Mesenchymal stem cell (in vitro differentiated cells and primary cell): ENCODE measurements around the gene DMBX1.

Source experiments
- DNase-seq: peaks from one replicate; pipeline ENCODE4 v3.0.0-alpha.2; 2013
- H2AFZ ChIP-seq: one replicate; pipeline ENCODE4 v1.6.1; 2013; ENCODE audit warnings: low read depth, mild to moderate bottlenecking, control low read depth, inconsistent platforms, low read length, moderate library complexity
- H2AK5ac ChIP-seq: 2 replicates; pipeline ENCODE4 v1.6.1; 2013; ENCODE audit warnings: low read length, moderate library complexity, mild to moderate bottlenecking, inconsistent platforms; ENCODE audit not compliant: severe bottlenecking
- H2BK120ac ChIP-seq: one replicate; pipeline ENCODE4 v1.6.1; 2013; ENCODE audit warnings: low read depth, mild to moderate bottlenecking, inconsistent platforms, low read length, moderate library complexity
- H2BK12ac ChIP-seq, 2 experiments: one replicate each; pipeline ENCODE4 v1.6.1; 2013; ENCODE audit warnings: inconsistent platforms in 2 of 2, low read length in 2 of 2, mild to moderate bottlenecking in 2 of 2, moderate library complexity in 2 of 2, control low read depth in 1 of 2
- H2BK15ac ChIP-seq: one replicate; pipeline ENCODE4 v1.6.1; 2013; ENCODE audit warnings: mild to moderate bottlenecking, low read depth, inconsistent platforms; ENCODE audit not compliant: poor library complexity, severe bottlenecking
- H2BK5ac ChIP-seq: 2 replicates; pipeline ENCODE4 v1.6.1; 2013; ENCODE audit warnings: low read depth, mild to moderate bottlenecking, low read length, control low read depth, inconsistent platforms; ENCODE audit not compliant: poor library complexity, severe bottlenecking
- H3K14ac ChIP-seq, 2 experiments: one replicate each; pipeline ENCODE4 v1.6.1; 2013; ENCODE audit warnings: inconsistent platforms in 2 of 2, low read length in 2 of 2, control low read depth in 1 of 2, mild to moderate bottlenecking in 1 of 2, moderate library complexity in 1 of 2
- H3K18ac ChIP-seq, 2 experiments: one replicate each; pipeline ENCODE4 v1.6.1; 2013; ENCODE audit warnings: inconsistent platforms in 2 of 2, low read length in 2 of 2, control low read depth in 1 of 2, low read depth in 1 of 2, mild to moderate bottlenecking in 1 of 2
- H3K23ac ChIP-seq, 2 experiments: one replicate each; pipeline ENCODE4 v1.6.1; 2013; ENCODE audit warnings: inconsistent platforms in 2 of 2, low read length in 2 of 2, mild to moderate bottlenecking in 2 of 2, moderate library complexity in 2 of 2, control low read depth in 1 of 2
- H3K27ac ChIP-seq: 2 replicates; pipeline ENCODE4 v1.5.1; 2013; ENCODE audit warnings: mild to moderate bottlenecking, moderate library complexity, low read length, control low read depth, inconsistent platforms; ENCODE audit not compliant: poor library complexity, severe bottlenecking
- H3K27me3 ChIP-seq, 2 experiments: 2 replicates each; pipeline versions ENCODE4 v1.6.1 to v1.7.0; 2013; ENCODE audit warnings: low read length in 2 of 2, mild to moderate bottlenecking in 2 of 2, moderate library complexity in 2 of 2, control low read depth in 1 of 2, inconsistent platforms in 1 of 2; ENCODE audit not compliant: control insufficient read depth in 1 of 2, insufficient read depth in 1 of 2
- H3K36me3 ChIP-seq, 2 experiments: 2 replicates each; pipeline versions ENCODE4 v1.6.1 to v1.7.0; 2013; ENCODE audit warnings: low read length in 2 of 2, control low read depth in 1 of 2, inconsistent platforms in 1 of 2, low read depth in 1 of 2, mild to moderate bottlenecking in 1 of 2; ENCODE audit not compliant: insufficient read depth in 2 of 2, control insufficient read depth in 1 of 2
- H3K4ac ChIP-seq, 2 experiments: one replicate each; pipeline ENCODE4 v1.6.1; 2013; ENCODE audit warnings: inconsistent platforms in 2 of 2, low read length in 2 of 2, mild to moderate bottlenecking in 2 of 2, moderate library complexity in 2 of 2, control low read depth in 1 of 2, low read depth in 1 of 2
- H3K4me1 ChIP-seq: 2 replicates; pipeline ENCODE4 v1.6.1; 2013; ENCODE audit warnings: low read depth, low read length, control low read depth; ENCODE audit not compliant: control insufficient read depth, insufficient read depth
- H3K4me2 ChIP-seq: 2 replicates; pipeline ENCODE4 v1.6.1; 2013; ENCODE audit warnings: low read length, mild to moderate bottlenecking, inconsistent platforms; ENCODE audit not compliant: poor library complexity, severe bottlenecking
- H3K4me3 ChIP-seq, 2 experiments: 2 replicates each; pipeline versions ENCODE4 v1.5.1 to v1.7.0; 2013; ENCODE audit warnings: low read length in 2 of 2, mild to moderate bottlenecking in 2 of 2, control low read depth in 1 of 2, low read depth in 1 of 2; ENCODE audit not compliant: insufficient read depth in 1 of 2
- H3K79me1 ChIP-seq: replicated peaks from 2 replicates; pipeline ENCODE4 v1.6.1; 2013; ENCODE audit warnings: mild to moderate bottlenecking, control low read depth, low read length, inconsistent platforms; ENCODE audit not compliant: poor library complexity, severe bottlenecking
- H3K9ac ChIP-seq: 2 replicates; pipeline ENCODE4 v1.7.0; 2013; ENCODE audit warnings: mild to moderate bottlenecking, low read length, moderate library complexity
- H3K9me3 ChIP-seq: 2 replicates; pipeline ENCODE4 v1.7.0; 2013; ENCODE audit warnings: mild to moderate bottlenecking, low read length; ENCODE audit not compliant: control insufficient read depth
- H4K8ac ChIP-seq: one replicate; pipeline ENCODE4 v1.6.1; 2013; ENCODE audit warnings: inconsistent platforms, mild to moderate bottlenecking, low read length, moderate library complexity
- H4K91ac ChIP-seq: one replicate; pipeline ENCODE4 v1.6.1; 2013; ENCODE audit warnings: mild to moderate bottlenecking, low read length, inconsistent platforms
- WGBS: methylation state at CpG from one replicate; pipeline ENCODE4 v1.1.7; 2013; ENCODE audit warnings: mixed read lengths; 5-methylcytosine and 5-hydroxymethylcytosine counted together

DMBX1 gene

DNA sequence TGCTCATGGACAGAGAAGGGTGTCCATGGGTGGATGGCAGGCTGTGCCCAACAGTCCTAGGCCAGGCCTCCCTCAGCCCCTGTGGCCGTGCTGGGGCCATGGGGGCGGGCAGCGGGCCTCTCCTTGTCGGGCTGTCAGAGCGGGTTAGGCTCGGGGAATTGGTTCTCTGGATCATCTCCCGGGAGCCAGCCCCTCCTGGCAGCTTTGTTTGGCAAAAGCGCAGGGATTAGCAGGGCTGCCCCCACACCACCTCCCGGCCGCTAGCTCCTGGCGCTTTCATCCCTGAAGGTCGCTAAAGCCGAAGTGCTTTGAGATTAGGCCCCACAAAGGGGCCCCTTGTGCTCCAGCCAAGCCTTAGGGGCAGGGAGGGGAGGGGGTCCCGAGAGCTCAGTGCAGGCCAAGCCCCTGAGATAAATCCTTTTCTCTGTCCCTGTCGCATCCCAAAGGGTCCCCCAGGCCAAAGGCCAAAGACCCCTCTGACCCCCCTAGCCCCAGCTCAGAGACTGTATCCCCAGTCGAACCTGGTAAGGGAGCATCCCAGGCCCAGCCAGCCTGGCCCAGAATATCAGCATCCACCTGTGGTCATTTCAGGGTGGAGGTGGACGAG is 9.8 kb upstream of the DMBX1 start:
- Histone ChIP-seq H3K14ac (no peak overlapping the region), H3K23ac (peak overlapping the region in 1 of 2 experiments; percentile 54), H3K4me2 (no peak overlapping the region), H3K18ac (no peak overlapping the region), H3K36me3 (no peaks in the 10 kb centered on the region), H2BK5ac (no peak overlapping the region), H2BK12ac (no peak overlapping the region), H3K9me3 (no peaks in the 10 kb centered on the region), H2BK15ac (no peak overlapping the region), H3K27me3 (peaks cover 93 to 95% of the 10 kb centered on the region in 2 experiments), H3K4ac (no peak overlapping the region), H2BK120ac (no peak overlapping the region), H4K8ac (no peak overlapping the region), H2AK5ac (no peak overlapping the region), H3K4me3 (no peak overlapping the region), H3K27ac (no peak overlapping the region), H3K79me1 (no peaks in the 10 kb centered on the region), H3K4me1 (peaks cover 3% of the 10 kb centered on the region), H2AFZ (no peak overlapping the region), H4K91ac (peak overlapping the region; percentile 35), H3K9ac (no peak overlapping the region)
- no peak for DNase-seq
- 30% methylated on average over 16 of the region's 17 CpGs for WGBS

DNA sequence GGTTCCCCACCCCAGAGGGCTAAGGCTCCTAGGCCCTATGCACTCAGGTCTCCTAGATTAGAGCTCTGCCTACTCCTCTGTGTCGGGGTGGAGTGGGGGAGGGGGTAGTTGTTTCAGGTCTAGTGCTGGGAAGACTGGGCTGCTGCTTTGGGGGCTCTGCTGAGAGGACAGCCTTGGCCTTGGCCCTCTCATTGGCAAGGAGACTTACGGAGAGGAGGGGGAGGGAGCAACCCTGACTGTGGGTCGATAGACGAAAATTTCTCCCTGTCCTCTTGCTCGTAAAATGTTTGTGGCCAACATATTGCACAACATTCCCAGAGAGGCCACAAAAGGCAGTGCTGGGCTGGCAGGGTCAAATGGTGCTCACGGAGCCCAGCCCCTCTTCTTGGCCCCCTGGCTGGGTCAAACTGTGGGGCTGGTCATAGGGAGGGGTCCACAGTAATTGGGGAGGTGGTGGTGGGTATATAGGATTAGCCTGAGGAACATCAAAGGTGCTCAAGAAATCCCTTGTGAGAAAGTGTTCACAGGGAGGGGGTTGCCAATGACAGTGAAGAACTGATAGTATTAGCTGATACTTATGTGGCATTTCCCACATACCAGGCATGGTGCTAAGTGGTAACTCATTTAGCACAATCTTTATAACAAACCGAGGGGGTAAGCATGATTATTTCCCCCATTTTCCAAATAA is 8.5 kb upstream of the DMBX1 start:
- Histone ChIP-seq H4K91ac (no peak overlapping the region), H3K23ac (no peak overlapping the region), H3K27me3 (peaks cover 91 to 94% of the 10 kb centered on the region in 2 experiments), H3K79me1 (no peaks in the 10 kb centered on the region), H3K18ac (no peak overlapping the region), H3K27ac (no peak overlapping the region), H3K4me1 (peaks cover 8% of the 10 kb centered on the region), H4K8ac (no peak overlapping the region), H3K9me3 (no peaks in the 10 kb centered on the region), H3K4me2 (no peak overlapping the region), H2BK15ac (no peak overlapping the region), H2BK120ac (no peak overlapping the region), H2BK5ac (no peak overlapping the region), H2BK12ac (no peak overlapping the region), H3K4ac (no peak overlapping the region), H3K36me3 (no peaks in the 10 kb centered on the region), H3K9ac (no peak overlapping the region), H2AFZ (no peak overlapping the region), H3K14ac (no peak overlapping the region), H3K4me3 (no peak overlapping the region), H2AK5ac (no peak overlapping the region)
- WGBS = 12% methylated on average over 7 of the region's 7 CpGs
- DNase-seq = no peak

DNA sequence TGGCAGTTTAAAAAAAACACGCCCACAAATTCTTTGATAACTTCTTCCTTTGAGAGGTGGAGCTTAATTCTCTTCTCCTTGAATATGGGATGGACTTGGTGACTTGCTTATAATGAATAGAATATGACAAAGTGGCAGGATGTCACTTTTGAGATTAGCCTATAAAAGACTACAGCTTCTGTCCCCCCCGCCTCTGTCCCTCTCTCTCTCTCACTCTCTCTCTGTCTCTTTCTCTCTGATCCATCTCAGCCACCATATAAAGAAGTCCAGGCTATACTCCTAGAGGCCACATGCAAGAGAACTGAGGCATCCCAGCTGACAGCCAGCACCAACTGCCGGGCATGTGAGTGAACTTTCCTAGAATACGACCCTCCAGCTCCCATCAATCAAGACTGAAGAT is 7.7 kb upstream of the DMBX1 start:
- no peak for DNase-seq
- Histone ChIP-seq H2BK5ac (no peak overlapping the region), H2BK120ac (no peak overlapping the region), H2AFZ (no peak overlapping the region), H3K79me1 (no peaks in the 10 kb centered on the region), H3K27me3 (peaks cover 92 to 94% of the 10 kb centered on the region in 2 experiments), H3K27ac (no peak overlapping the region), H4K8ac (no peak overlapping the region), H3K36me3 (no peaks in the 10 kb centered on the region), H3K9me3 (no peaks in the 10 kb centered on the region), H2AK5ac (no peak overlapping the region), H3K18ac (no peak overlapping the region), H3K4ac (no peak overlapping the region), H3K9ac (no peak overlapping the region), H2BK12ac (no peak overlapping the region), H3K14ac (no peak overlapping the region), H4K91ac (no peak overlapping the region), H2BK15ac (no peak overlapping the region), H3K23ac (no peak overlapping the region), H3K4me1 (peaks cover 6% of the 10 kb centered on the region), H3K4me3 (no peak overlapping the region), H3K4me2 (no peak overlapping the region)
- 70% methylated on average over 4 of the region's 4 CpGs for WGBS

DNA sequence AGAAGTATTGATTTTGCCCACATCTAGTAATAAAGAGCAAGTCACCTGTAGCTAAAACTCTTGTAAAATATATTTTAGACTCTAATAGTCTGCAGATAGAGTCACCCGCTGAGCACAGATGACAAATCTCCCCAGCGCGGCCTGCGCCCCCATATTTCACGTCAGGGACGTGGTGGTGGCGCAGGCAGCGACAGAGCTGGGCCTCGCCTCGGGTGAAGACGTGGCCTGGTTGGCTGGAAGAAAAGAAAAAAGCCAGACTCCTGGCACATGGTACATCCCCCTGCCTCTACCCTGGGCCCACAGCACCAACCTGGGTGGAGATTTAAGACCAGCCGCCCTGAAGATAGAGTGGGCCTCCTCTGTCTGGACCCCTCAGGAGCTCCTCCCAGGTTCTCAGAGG is 6.0 kb upstream of the DMBX1 start:
- Histone ChIP-seq H2AFZ (no peak overlapping the region), H3K9ac (no peak overlapping the region), H4K91ac (no peak overlapping the region), H3K4me3 (no peak overlapping the region), H2BK12ac (no peak overlapping the region), H4K8ac (no peak overlapping the region), H3K27me3 (peaks cover 95 to 97% of the 10 kb centered on the region in 2 experiments), H3K4me1 (peaks cover 6% of the 10 kb centered on the region), H2BK15ac (no peak overlapping the region), H2BK5ac (no peak overlapping the region), H3K79me1 (no peaks in the 10 kb centered on the region), H3K4me2 (no peak overlapping the region), H3K18ac (no peak overlapping the region), H3K14ac (no peak overlapping the region), H3K23ac (no peak overlapping the region), H3K4ac (no peak overlapping the region), H2AK5ac (no peak overlapping the region), H3K27ac (no peak overlapping the region), H3K9me3 (no peaks in the 10 kb centered on the region), H3K36me3 (no peaks in the 10 kb centered on the region), H2BK120ac (no peak overlapping the region)
- no peak for DNase-seq
- 92% methylated on average over 12 of the region's 12 CpGs for WGBS
